CD14-positive monocyte (primary cell): ENCODE data around the gene AKR1C1. TPM values are rescaled to one million over a fixed set of nuclear protein-coding genes. Genes with fewer than 3 reads are reported as not detected.
"Not testable (repeated sequence)": the region's sequence is repeated elsewhere in the genome, so short reads cannot be mapped to it uniquely, and the experiment has no call there.

Experiments used
- DNase-seq, 3 donors: peaks; one replicate each; pipeline ENCODE4 v3.0.0-alpha.2; 2011 to 2022
- H2AFZ ChIP-seq: 2 replicates; pipeline ENCODE4 v1.6.0; 2012; ENCODE audit warnings: mild to moderate bottlenecking, low read depth, low read length, inconsistent platforms; ENCODE audit not compliant: insufficient read depth, poor library complexity, severe bottlenecking
- H3K27ac ChIP-seq, 2 donors: 1 replicate in 1 of 2; 2 replicates in 1 of 2; pipeline ENCODE4 v1.5.1; 2012 to 2013; ENCODE audit warnings: low read length in 2 of 2, control low read depth in 1 of 2, inconsistent platforms in 1 of 2, low read depth in 1 of 2, mild to moderate bottlenecking in 1 of 2
- H3K27me3 ChIP-seq, 2 donors: one replicate each; pipeline versions ENCODE4 v1.6.0 to v1.6.1; 2011 to 2013; ENCODE audit warnings: low read length in 2 of 2; ENCODE audit not compliant: control insufficient read depth in 2 of 2, insufficient read depth in 2 of 2
- H3K36me3 ChIP-seq, 2 donors: replicated peaks in 1 of 2; 1 replicate in 1 of 2; 2 replicates in 1 of 2; pipeline versions ENCODE4 v1.5.1 to v1.6.1; 2012 to 2013; ENCODE audit warnings: low read length in 2 of 2, control low read depth in 1 of 2, inconsistent platforms in 1 of 2, mild to moderate bottlenecking in 1 of 2; ENCODE audit not compliant: insufficient read depth in 2 of 2, control insufficient read depth in 1 of 2
- H3K4me1 ChIP-seq, 2 donors: 1 replicate in 1 of 2; 2 replicates in 1 of 2; pipeline versions ENCODE4 v1.5.1 to v1.6.1; 2012 to 2013; ENCODE audit warnings: low read length in 2 of 2, control low read depth in 1 of 2, inconsistent platforms in 1 of 2, mild to moderate bottlenecking in 1 of 2, moderate library complexity in 1 of 2; ENCODE audit not compliant: insufficient read depth in 2 of 2, control insufficient read depth in 1 of 2
- H3K4me2 ChIP-seq: replicated peaks from 2 replicates; pipeline ENCODE3; 2012; ENCODE audit warnings: low read length, moderate library complexity, mild to moderate bottlenecking; ENCODE audit not compliant: poor library complexity, severe bottlenecking; ENCODE audit errors: extremely low read depth
- H3K4me3 ChIP-seq, 3 experiments: fragments of 200-600 bp in 1 of 3; sonication (generic) in 1 of 3; replicated peaks in 1 of 3; 1 replicate in 2 of 3; 2 replicates in 1 of 3; pipeline ENCODE4 v1.5.1; 2011 to 2013; ENCODE audit warnings: low read length in 3 of 3, mild to moderate bottlenecking in 3 of 3, control low read depth in 2 of 3, low read depth in 2 of 3, inconsistent platforms in 1 of 3, moderate library complexity in 1 of 3
- H3K79me2 ChIP-seq: 2 replicates; pipeline ENCODE4 v1.6.0; 2012; ENCODE audit warnings: mild to moderate bottlenecking, control low read depth, inconsistent platforms, low read length, moderate library complexity; ENCODE audit not compliant: insufficient read depth
- H3K9ac ChIP-seq: 2 replicates; pipeline ENCODE4 v1.6.0; 2017; ENCODE audit warnings: low read length, mild to moderate bottlenecking; ENCODE audit not compliant: insufficient read depth, poor library complexity, severe bottlenecking
- H3K9me3 ChIP-seq, 2 donors: replicated peaks in 1 of 2; 1 replicate in 1 of 2; 2 replicates in 1 of 2; pipeline versions ENCODE4 v1.5.1 to v1.6.1; 2012 to 2013; ENCODE audit warnings: low read length in 2 of 2, control low read depth in 1 of 2; ENCODE audit not compliant: control insufficient read depth in 1 of 2, insufficient read depth in 1 of 2
- H4K20me1 ChIP-seq: 2 replicates; pipeline ENCODE4 v1.6.0; 2012; ENCODE audit warnings: mild to moderate bottlenecking, low read length, control low read depth, moderate library complexity; ENCODE audit not compliant: insufficient read depth
- H3K27ac Mint-ChIP-seq, 7 donors: one replicate each; pipeline ENCODE4 v1.8.0; 2020; ENCODE audit warnings: mild to moderate bottlenecking in 7 of 7, mixed read lengths in 7 of 7, moderate library complexity in 6 of 7, inconsistent platforms in 2 of 7
- H3K27me3 Mint-ChIP-seq, 3 donors: one replicate each; pipeline ENCODE4 v1.8.0; 2021 to 2022; ENCODE audit warnings: low read depth in 3 of 3, mild to moderate bottlenecking in 3 of 3, mixed read lengths in 3 of 3, moderate library complexity in 3 of 3, inconsistent platforms in 1 of 3
- H3K36me3 Mint-ChIP-seq, 2 donors: one replicate each; pipeline ENCODE4 v1.8.0; 2020; ENCODE audit warnings: mixed read lengths in 2 of 2, inconsistent platforms in 1 of 2, mild to moderate bottlenecking in 1 of 2
- H3K4me1 Mint-ChIP-seq: one replicate; pipeline ENCODE4 v1.8.0; 2020; ENCODE audit warnings: mild to moderate bottlenecking, mixed read lengths
- H3K4me3 Mint-ChIP-seq, 2 donors: one replicate each; pipeline ENCODE4 v1.8.0; 2020; ENCODE audit warnings: mild to moderate bottlenecking in 2 of 2, mixed read lengths in 2 of 2, moderate library complexity in 1 of 2
- H3K9me3 Mint-ChIP-seq, 7 donors: one replicate each; pipeline ENCODE4 v1.8.0; 2020 to 2022; ENCODE audit warnings: mixed read lengths in 7 of 7, mild to moderate bottlenecking in 6 of 7, moderate library complexity in 6 of 7, inconsistent platforms in 2 of 7
- CTCF ChIP-seq: fragments of 200-600 bp; IDR thresholded peaks from one replicate; pipeline ENCODE4 v1.8.0; 2022; ENCODE audit warnings: antibody characterized with exemption, mild to moderate bottlenecking
- WGBS: methylation state at CpG from one replicate; pipeline ENCODE4 v1.1.5; 2013; ENCODE audit warnings: missing lambda C conversion rate; ENCODE audit not compliant: insufficient coverage; 5-methylcytosine and 5-hydroxymethylcytosine counted together
- intact Hi-C, 2 donors: fragments of 100-400 bp; cut with micrococcal nuclease; formaldehyde crosslinking; loops; one replicate each; pipeline versions ENCODE4 v1.15.0 to v1.15.1; 2023
- polyA plus RNA-seq, 3 donors: library from polyadenylated mRNA; depleted of rRNA in 1 of 3; unstranded in 2 of 3; stranded (reverse) in 1 of 3; fragments of 300-500 nt in 2 of 3; fragments of >200 nt in 1 of 3; fragmentation: Illumina TruSeq in 2 of 3; gene quantifications; 1 replicate in 2 of 3; 2 replicates in 1 of 3; pipeline ENCODE4 v1.2.3, GENCODE V29; 2012 to 2021

The AKR1C1 gene
- polyA plus RNA-seq, 3 donors, result 0.07 to 0.85 TPM; not detected in 1

DNA sequence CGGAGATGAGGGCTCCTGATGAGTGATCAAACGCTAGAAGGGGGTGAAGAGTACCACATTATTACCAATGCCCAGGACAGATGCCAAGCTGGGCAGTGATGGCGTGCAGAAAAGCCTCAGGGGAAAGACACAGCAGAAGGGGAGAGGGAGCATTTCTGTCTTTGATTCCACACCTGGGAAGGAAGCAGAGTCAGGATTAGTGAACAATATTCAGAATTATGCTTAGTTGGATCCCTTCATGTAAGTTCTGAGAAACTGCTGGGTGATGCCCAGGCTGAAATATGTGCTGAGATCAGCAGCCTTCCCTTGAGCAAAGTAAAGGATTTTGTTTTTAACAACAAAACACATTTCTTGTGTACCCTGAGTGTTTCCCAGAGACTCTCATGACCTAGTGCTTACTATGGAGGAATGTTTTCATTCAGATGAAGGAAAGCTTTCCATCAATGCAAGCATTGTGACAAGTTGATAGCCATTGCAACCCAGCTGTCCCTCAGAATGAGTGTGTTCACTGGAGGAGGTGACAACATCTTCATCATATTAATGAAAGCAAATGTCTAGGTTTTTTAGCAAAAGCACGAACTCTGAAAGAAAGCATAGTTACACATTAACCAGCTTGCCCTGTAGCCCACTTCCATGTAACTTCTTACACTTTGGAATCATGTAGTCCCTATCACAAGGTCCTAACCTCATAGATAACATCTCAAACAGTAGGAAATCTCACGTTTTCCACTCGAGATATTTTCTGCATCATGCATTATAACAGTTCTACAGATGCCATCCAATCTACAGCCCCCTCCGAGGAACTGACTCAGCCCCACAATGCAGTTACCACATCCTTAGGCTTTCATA, 23.8 kb upstream of the AKR1C1 start:
- Histone ChIP-seq H3K27me3 (no peaks in the 10 kb centered on the region), H2AFZ (no peak overlapping the region), H3K9ac (no peak overlapping the region), H3K4me1 (no peaks in the 10 kb centered on the region), H3K79me2 (no peaks in the 10 kb centered on the region), H3K27ac (no peak overlapping the region), H3K9me3 (no peaks in the 10 kb centered on the region), H4K20me1 (no peaks in the 10 kb centered on the region), H3K4me2 (no peak overlapping the region), H3K4me3 (no peak overlapping the region), H3K36me3 (no peaks in the 10 kb centered on the region)
- Mint-ChIP-seq H3K27ac (no peak overlapping the region), H3K36me3 (no peaks in the 10 kb centered on the region), H3K4me1 (peaks cover 2% of the 10 kb centered on the region), H3K4me3 (no peak overlapping the region), H3K27me3 (no peaks in the 10 kb centered on the region), H3K9me3 (peaks cover 0 to 4% (median 3%) of the 10 kb centered on the region in 7 donors)
- no peak for TF ChIP-seq CTCF
- DNase-seq, result no peak
- 59% methylated on average over 4 of the region's 7 CpGs for WGBS
- intact Hi-C loops, result no loop called here

DNA sequence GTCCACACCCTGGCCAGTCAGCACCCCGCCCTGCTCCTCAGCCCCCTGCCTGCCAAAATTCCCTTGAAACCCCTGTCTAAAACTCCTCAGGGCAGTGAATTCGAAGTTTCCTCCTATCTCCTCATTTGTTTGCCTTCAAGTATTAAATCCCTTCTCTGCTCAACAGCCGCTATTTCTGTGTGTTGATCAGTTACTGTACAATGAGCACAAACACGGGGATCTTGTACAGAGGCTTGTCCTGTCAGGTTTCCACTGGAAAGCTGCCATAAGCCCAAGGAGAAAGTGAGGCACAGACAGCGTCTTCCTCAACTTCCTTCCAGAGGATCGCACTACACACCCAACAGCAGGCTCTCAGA, 23.2 kb upstream of the AKR1C1 start:
- H3K27me3 ChIP-seq, DNase-seq, H3K4me3 Mint-ChIP-seq, H3K36me3 ChIP-seq, H3K27ac Mint-ChIP-seq, H3K79me2 ChIP-seq, H3K4me1 Mint-ChIP-seq, H3K4me2 ChIP-seq, H3K27ac ChIP-seq, H3K9ac ChIP-seq, H3K9me3 ChIP-seq, H3K27me3 Mint-ChIP-seq, H3K9me3 Mint-ChIP-seq, H3K4me3 ChIP-seq, H3K4me1 ChIP-seq, H2AFZ ChIP-seq, intact Hi-C loops, H3K36me3 Mint-ChIP-seq, H4K20me1 ChIP-seq: not testable (repeated sequence)
- WGBS, result no CpG with 5 or more reads among the region's 6 CpGs

DNA sequence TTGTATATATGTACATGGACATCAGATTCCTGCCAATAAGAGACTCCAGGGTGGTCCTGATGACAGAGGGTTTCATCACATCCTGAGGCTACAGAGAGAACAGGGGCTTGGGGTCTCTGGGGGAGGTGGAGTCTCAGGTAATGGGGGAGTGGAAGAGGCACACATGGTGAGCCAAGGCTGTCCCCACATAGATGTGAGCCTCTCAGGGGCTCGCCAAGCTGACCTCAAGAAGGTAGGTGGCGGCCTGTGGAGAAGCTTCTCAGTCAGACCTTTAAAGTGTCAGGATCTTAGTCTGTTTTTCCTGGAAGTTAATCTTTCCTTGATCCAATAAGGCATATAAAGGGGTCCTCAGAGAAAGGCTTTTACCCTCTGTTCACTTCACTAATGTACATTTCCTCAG, 22.3 kb upstream of the AKR1C1 start:
- H3K4me2 ChIP-seq, intact Hi-C loops, DNase-seq, H3K9me3 ChIP-seq, H3K4me1 Mint-ChIP-seq, H3K4me3 Mint-ChIP-seq, H3K9me3 Mint-ChIP-seq, H3K27ac ChIP-seq, H3K27me3 Mint-ChIP-seq, H3K27me3 ChIP-seq, H3K79me2 ChIP-seq, H3K36me3 Mint-ChIP-seq, H2AFZ ChIP-seq, H3K4me1 ChIP-seq, H4K20me1 ChIP-seq, H3K9ac ChIP-seq, H3K27ac Mint-ChIP-seq, H3K36me3 ChIP-seq, H3K4me3 ChIP-seq: not testable (repeated sequence)
- no CpG with 5 or more reads among the region's 2 CpGs for WGBS
